GM19351 (cell line): ENCODE results near the gene PXDC1.
"Not testable (repeated sequence)": the region's sequence is repeated elsewhere in the genome, so short reads cannot be mapped to it uniquely, and the experiment has no call there.

Experiments used
- ATAC-seq: cut with Tn5 transposase; IDR thresholded peaks from one replicate; pipeline ENCODE4 v1.9.1; 2021; ENCODE audit warnings: mild to moderate bottlenecking, moderate library complexity; ENCODE audit not compliant: unreplicated experiment

Gene PXDC1

GRCh38 chr6:3784423-3784822 lies 32.9 kb upstream of the PXDC1 start:
- ATAC-seq: no peak

DNA sequence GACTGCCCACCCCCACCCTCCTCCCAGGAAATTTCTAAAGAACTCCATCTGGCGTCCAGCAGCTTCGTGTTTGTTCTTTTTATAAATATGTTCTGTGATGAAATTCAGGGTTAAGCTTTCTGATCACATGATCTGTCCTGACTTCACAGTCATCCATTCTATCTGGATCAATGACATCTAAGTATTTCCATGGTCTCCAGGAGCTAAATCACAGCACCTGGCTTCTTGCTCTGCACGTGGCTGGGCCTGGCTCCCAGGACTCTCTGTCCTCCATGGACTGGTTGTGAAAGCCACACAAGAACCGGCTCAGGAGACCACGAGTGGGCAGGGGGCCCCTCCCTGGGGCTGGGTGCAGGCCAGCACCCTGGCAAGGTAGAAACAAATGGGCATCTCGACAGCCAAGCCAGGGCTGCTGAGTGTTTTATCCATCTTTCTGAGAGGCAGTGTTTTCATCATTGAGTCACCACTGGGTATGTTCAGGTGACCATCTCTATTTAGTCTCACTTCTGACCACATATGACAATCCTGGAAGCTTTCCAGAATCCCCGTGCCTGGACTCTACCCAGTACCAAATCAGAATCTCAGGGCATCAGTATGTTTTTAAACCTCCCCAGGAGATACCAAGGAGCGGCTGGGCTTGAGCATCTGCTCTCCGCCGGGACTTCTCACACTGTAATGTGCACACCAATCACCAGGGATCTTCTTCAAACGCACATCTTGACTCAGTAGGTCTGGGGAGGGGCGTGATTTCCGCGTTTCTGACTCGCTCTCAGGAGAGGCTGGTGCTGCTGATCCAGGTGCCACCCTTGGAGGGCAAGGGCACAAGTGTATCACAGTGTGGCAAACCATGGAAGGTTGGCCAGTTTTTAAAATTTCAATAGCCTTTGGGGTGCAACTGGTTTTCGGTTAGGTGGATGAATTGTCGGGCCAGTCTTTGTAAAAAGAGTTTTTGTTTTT lies 31.6 kb upstream of the PXDC1 start:
- ATAC-seq: no peak

GRCh38 chr6:3781504-3781903 lies 30.0 kb upstream of the PXDC1 start:
- no peak for ATAC-seq

DNA sequence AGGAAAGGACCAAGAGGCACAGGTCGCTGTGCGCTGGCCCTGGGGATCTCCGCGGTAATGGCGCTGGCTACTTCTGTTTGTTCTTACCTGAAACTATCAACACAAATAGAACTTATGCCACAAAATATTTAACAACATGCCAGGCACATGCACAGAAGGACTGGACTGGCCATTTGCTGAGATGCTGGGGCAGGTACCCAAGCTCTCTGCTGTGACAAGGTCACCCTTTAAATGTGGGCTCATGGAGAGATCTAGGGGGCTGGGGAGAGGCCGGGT lies 28.0 kb upstream of the PXDC1 start:
- no peak for ATAC-seq

DNA sequence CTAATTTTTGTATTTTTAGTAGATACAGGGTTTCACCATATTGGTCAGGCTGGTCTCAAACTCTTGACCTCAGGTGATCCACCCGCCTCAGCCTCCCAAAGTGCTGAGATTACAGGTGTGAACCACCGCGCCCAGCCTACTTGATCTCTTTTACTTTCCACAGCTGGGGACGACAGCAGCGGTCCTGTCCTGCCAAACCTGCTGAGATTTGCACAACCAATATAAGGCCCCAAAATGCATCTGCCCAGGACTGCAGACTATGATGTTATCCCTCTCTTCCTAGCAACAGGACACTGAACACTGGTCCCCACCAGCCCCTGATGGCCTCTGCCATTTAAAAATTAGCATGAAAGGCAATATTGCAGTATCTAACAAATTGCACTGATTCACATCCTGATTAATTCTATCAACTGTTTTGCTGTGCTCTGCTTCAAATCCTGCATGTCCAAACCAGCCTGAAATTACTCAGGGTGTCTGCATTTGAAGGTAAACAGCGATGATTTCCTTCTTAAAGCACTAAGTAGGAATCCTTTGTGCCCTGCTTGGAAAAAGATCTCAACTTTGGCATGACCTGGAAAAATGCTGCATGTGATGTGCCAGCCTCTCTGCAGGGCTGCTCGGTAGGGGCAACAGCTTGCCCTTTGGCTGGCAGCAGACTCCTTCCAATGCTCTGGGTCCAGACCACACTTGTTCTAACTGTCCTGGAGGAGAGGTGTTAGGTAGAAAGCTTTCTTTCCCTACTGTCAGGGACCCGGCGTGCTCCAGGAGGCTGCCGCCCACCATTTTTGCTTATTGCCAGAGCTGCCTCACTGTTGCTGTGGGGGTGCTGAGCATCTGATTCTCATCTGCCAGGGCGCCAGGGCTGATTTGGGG lies 27.4 kb upstream of the PXDC1 start:
- no peak for ATAC-seq

DNA sequence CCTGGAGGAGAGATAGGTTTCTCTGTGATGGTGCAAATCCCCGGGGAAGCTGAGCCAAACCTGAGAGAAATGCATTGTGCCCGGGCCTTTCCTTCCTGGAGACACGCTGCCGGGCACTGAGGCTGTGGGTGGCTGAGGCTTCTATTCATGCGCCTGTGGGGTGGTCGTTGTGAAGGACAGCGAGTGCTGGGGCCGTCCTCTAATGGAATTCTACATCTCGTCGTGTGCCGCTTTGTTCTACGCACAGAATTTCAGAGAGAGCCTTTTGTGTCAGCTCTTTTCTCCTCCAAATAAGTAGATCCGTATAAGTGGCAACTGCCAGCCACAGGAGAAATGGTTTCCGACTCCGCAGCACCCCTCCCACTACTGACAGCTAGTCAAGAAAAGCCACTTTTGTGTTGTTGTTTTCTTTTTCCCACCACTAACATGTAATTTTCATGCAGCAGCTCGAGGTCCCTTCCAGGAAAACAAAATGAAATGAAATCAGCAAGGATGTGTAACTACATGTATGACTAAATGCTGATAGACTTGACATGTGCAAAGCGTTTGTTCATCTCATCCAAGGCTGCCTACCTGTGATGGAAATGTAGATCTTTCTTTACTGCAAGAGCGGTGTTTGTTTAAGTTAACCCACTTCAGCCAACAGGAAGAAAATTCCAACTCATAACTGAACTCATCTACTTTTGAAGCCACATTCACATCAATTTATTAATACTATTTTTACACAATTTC lies 26.4 kb upstream of the PXDC1 start:
- no peak for ATAC-seq

- no peak for ATAC-seq
Measured at GRCh38 chr6:3776881-3777507, 25.5 kb upstream of the PXDC1 start.

GRCh38 chr6:3775847-3776246 lies 24.3 kb upstream of the PXDC1 start:
- ATAC-seq: no peak

- no peak for ATAC-seq
Measured at GRCh38 chr6:3775386-3775785, 23.9 kb upstream of the PXDC1 start.

DNA sequence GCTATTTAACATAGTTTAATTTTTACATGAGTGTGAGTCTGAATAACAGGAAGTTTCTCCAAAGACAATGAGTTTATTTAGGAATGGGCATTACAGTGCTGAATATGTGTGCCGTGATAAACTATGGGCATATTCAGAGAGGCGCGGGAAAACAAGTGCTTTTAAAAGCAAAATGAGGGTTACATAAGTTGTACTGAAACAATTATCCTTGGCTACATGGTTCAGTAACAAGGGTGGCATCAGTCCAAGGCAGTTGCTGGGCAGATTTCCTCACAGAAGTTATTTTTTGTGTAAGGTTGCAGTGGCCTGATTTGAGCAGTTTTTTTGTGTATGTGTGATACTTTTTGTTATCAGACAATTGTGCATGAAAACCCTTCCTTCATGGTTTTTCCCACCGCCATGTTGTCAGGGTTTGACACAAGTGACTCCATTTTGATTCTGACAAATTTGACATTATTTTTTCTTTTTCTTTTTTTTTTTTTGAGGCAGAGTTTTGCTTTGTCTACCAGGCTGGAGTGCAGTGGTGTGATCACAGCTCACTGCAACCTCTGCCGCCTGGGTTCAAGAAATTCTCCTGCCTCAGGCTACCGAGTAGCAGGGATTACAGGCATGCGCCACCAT lies 22.3 kb upstream of the PXDC1 start:
- ATAC-seq: no peak

- ATAC-seq: not testable (repeated sequence)
Measured at GRCh38 chr6:3772127-3772999, 20.9 kb upstream of the PXDC1 start.

GRCh38 chr6:3771407-3772011 lies 20.0 kb upstream of the PXDC1 start:
- no peak for ATAC-seq

DNA sequence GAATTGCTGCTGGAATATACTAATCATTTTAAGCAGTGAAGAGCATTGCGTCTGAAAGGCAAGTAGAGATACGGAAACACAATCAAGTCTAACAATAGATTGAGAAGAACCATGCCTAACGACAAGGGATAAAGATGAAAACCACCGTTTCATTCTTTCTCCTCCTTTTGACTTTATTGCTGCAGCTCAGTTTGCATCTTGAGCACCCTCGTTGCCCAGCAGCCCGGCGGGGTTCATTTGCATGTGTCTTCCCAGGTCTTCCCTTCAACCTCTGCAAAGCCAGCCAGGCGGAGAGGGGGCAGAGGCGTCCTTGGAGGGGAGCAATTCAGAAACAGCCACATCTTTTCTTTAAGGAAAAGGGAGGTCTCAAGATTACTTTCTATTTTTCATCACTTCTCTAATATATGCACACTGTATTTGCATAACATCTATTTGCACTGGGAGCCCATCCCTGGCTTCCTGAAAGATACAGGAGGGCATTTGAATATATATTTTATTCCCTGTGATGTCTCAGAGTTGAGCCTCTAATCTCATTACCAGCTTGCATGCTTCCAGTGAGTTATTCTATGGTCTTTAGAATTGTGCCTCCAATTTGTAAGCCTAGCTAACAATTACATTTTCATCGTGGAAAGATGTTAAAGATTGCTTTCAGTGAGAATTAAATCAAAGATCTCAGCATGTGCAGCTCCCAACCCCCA lies 18.7 kb upstream of the PXDC1 start:
- ATAC-seq: no peak

- no peak for ATAC-seq
Measured at GRCh38 chr6:3769610-3770009, 18.1 kb upstream of the PXDC1 start.

GRCh38 chr6:3768502-3768901 lies 17.0 kb upstream of the PXDC1 start:
- ATAC-seq: no peak

DNA sequence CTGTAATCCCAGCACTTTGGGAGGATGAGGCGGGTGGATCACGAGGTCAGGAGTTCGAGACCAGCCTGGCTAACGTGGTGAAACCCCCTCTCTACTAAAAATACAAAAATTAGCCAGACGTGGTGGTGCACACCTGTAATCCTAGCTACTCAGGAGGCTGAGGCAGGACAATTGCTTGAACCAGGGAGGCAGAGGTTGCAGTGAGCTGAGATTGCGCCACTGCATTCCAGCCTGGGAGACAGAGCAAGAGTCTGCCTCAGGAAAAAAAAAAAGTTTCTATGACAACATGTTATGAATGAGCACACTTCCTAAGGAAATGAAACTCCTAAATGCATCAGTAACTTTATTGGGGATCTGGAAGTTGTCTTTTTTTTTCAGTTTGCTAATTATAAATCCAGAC lies 16.0 kb upstream of the PXDC1 start:
- not testable (repeated sequence) for ATAC-seq

DNA sequence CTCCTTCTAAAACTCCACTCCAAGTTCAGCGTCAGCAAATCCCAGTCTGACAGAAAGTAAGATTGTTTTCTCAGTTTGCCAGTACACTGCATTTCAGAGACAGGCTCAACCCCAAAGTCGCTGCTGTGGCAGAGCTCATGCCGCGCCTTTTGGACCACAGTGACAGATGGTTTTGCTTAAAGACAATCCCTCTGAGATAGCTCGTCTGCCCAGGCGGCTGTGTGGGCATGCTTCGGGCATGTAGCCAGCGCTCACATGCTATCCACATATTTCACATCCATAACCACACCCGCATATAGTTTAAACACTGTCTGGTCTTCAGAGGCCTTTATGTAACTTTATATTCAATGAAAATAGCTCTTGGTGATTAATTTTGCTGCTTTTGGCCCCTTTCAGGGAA lies 14.7 kb upstream of the PXDC1 start:
- ATAC-seq: no peak

DNA sequence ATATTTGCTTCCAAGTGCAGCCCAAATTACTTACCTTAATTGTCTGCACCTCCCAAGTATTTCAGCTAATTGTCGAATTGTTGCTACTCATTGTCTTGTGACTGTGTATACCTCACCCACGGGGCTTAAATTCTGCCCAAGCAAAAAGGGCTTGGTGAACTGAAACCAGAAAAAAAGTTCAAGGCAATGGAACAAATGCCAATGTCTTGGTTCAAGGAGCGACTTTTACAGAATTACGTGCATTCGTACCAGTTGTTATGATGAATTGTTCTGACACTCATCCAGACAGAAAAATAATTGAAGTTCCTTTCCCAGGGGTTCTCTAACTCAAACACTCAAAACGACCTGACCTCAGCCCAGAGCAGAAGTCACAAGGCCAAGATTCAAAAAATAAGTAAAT lies 13.9 kb upstream of the PXDC1 start:
- ATAC-seq: no peak
